Limb (tissue), 2 donors: ENCODE data around the gene TAS1R1.
"Not testable (repeated sequence)": the region's sequence is repeated elsewhere in the genome, so short reads cannot be mapped to it uniquely, and the experiment has no call there.

ENCODE experiments used
- DNase-seq, 2 donors: peaks; one replicate each; pipeline ENCODE4 v3.0.0-alpha.2; 2016; ENCODE audit errors: extremely low spot score in 2 of 2

The TAS1R1 gene

DNA sequence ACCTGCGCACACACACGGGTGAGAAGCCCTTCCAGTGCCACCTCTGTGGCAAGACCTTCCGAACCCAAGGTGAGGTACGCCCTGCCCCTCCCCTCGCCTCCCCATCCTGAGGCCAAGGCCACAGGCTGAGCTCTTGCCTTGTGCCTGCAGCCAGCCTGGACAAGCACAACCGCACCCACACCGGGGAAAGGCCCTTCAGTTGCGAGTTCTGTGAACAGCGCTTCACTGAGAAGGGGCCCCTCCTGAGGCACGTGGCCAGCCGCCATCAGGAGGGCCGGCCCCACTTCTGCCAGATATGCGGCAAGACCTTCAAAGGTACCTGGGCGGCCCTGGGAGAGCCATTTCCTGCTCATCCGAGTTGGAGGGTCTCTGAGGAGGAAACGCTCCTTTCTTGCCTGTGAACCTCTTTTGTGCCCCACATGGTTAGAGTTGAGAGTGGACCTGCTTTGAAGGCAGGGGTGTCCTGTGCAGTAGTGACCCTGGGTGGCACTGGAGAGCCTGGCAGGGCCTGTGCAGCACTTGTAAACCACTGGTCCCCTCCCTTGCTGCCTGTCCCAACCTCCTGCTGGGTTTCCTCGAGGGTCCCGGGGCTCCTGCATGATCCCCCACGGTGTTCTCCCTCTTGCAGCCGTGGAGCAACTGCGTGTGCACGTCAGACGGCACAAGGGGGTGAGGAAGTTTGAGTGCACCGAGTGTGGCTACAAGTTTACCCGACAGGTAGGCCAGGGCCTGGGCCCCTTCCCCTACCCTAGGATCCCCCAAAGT lies 33.2 kb downstream of the TAS1R1 start:
- peak in 1 of 2 donors; percentile 27 for DNase-seq

DNA sequence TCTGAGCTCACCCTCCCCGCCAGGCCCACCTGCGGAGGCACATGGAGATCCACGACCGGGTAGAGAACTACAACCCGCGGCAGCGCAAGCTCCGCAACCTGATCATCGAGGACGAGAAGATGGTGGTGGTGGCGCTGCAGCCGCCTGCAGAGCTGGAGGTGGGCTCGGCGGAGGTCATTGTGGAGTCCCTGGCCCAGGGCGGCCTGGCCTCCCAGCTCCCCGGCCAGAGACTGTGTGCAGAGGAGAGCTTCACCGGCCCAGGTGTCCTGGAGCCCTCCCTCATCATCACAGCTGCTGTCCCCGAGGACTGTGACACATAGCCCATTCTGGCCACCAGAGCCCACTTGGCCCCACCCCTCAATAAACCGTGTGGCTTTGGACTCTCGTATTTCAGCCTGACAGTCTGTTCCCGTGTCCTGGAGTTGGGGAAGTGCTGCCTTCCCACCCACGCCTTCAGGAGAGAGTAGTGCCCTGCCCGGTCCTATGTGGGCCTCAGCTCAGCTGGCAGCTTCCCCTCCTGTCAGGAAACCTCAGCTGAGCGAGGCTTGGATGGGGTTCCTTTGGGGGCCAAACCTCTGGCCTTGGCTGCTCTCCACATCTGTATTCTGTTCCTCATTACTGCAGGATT lies 33.9 kb downstream of the TAS1R1 start:
- DNase-seq: peak in 1 of 2 donors; percentile 30

DNA sequence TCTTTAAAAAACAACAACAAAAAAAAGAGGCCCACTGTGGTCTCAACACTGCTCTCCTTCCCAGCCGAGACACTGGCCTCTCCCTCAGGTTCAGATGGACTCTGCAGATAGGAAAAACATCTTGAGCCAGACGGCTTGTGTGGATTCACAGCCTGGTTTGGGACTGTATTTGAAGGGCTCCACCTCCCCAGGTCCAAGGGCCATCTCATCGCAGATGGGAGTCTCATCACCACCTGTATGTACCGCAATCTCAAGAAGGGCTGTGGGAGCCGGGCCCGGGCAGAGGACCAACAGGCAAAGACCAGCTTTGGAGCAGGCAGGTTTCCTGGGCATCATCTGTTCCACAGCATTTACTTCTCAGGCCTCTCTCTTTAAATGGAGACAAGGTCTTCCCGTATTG lies 34.9 kb downstream of the TAS1R1 start:
- no peak for DNase-seq

DNA sequence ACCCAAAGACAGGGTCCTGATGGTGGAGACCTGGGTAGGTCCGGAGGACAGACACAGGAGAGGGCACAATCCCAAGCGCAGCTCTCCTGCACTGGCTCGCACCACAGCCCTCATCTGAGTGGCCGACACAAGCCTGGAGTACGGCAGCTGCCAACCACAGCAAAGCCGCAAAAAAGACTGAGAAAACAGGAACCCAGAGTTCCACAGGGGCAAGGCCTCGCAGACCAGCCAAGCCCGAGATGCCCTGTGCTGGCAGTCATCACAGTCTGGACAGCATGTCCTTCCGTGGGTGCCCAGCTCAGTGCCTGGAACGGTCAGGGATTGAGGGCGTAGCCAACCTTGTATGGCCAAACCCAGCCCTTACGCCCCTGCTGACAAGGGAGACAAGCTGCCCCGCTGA lies 36.1 kb downstream of the TAS1R1 start:
- DNase-seq: no peak

DNA sequence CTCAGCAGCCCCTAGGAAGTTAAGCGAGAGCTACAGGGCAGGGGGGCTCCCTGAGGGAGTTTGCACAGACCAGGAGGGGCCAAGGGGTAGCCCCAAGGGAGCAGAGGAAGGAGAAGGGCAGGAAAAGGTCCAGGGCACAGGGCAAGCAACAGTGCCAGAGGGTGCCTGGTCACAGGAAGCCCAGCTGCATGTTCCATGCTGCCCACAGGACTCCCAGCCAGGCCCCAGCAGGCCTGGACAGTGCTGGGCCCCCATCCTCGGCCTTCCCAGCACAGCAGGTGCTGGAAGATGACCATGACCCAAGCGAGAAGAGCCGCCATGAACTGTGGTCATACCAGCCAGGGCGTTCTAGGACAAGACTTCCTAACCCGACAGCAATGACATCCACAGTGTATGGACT lies 36.5 kb downstream of the TAS1R1 start:
- DNase-seq: no peak

DNA sequence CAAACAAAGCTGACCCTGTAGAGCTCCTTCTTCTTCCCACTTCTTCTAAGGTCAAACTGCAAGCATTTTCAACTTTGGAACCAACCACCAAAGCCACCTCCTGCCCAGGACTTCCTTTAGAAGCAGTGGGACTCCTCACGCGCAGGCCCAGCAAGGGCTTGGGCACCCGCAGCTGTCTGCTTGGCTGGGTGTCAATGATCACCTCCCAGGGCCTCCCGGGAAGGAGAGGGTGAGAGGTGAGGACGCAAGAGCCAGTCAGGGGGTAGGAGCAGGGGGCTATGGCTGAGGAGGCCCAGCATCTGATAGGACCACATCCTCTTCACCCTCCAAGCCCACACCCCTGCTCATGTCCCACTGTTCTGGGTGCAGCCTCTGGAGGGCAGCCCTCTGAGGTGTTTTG lies 37.3 kb downstream of the TAS1R1 start:
- DNase-seq: peak in 1 of 2 donors; percentile 26

DNA sequence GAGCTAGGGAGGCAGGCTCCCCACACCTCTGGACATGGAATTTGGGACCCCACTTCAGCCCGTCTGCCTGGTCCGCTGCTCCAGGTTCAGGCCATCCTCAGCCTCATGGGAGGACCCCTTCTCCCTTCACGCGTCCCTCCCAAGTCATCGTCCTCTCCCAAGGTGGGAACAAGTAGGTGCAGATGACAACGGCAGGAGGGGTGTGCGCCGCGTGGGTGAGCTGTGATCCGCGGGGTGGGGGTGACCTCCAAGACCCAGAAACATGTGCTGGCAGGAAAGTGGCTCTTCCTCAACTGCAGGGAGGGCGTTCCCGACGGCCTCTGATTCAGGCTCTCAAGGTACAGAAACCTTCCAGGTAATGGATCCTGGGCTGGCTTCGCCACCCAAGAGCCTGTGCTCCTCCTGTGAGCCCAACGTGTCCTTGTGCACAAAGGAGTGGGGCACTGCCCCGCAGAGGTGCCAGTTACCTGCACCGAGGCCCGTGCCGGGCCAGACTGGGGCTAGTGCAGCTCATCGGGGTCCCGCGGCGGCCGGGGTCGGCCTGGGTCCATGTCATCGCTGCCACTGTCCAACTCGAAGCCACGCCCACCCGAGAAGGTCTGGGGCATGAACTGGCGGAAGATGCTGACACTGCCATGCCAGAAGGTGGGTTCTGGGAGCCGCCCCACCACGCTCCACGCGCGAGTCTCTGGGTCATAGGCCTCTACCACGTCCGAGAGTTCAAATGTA lies 37.9 kb downstream of the TAS1R1 start:
- peak in 1 of 2 donors; percentile 25 for DNase-seq

DNA sequence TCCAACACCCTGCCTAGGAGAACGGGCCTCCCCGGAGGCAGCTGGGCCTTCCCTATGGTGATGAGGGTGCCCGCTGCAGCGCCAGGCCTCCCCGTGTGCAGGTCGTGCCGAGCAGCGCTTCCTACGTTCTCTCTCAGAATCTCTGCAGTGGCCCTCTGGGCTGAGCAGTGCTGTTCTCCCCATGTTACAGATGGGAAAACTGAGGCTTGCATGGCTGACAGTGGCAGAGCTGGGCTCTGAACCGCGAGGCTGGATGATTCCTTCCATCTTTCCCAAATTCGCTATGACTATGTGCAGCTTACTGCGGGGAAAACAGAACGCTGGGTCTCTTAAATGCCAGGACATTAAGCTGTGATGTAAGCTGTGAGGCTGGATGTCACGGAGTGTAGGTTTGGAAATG lies 38.7 kb downstream of the TAS1R1 start:
- DNase-seq: no peak

DNA sequence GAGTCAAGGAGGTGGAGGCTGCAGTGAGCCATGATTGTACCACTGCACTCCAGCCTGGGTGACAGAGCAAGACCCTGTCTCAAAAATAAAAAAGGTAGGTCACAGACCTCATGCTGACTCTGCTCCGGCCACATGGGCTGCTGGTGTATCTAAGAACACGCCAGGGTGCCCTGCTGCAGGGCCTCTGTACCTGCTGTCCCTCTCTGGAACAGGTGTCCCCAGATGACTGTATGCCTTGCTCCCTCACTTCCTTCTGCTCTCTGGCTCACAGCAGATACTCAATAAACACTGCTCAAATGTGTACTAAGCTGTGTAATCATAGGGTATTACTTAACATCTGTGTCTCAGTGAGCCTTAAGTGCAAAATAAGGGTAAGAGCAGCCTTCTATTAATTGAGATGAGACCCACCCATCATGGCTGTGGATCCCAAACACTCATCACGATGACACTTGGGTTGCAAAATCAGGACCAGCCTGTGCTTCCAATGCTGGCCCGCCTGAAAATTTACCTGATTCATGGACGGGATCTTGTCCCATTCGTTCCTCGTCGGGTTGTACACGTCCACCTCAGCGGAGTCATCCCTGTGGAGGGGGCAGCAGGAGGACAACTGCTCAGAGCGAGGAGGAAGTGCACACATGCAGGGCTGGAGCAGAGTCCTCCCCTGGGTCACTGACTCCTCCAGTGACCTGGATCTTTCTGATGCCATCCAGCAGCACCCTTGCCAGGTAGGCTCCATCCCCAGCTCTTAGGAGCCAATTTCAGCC lies 40.1 kb downstream of the TAS1R1 start:
- no peak for DNase-seq

DNA sequence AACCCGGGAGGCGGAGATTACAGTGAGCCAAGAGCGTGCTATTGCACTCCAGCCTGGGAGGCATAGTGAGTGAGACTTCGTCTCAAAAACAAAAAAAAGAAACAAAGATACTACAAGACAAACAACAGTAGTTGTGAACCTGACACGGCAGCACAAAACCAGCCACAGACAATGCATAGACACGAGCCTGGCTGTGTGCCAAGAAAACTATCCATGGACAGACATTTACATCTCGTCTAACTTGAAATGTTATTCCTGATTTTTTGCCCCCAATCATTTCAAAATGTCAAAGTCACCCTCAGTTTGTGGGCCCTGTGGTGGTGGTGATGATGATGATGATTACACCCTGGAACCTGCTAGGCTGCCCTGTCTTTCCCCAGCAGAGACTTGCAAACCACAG lies 41.2 kb downstream of the TAS1R1 start:
- no peak for DNase-seq

DNA sequence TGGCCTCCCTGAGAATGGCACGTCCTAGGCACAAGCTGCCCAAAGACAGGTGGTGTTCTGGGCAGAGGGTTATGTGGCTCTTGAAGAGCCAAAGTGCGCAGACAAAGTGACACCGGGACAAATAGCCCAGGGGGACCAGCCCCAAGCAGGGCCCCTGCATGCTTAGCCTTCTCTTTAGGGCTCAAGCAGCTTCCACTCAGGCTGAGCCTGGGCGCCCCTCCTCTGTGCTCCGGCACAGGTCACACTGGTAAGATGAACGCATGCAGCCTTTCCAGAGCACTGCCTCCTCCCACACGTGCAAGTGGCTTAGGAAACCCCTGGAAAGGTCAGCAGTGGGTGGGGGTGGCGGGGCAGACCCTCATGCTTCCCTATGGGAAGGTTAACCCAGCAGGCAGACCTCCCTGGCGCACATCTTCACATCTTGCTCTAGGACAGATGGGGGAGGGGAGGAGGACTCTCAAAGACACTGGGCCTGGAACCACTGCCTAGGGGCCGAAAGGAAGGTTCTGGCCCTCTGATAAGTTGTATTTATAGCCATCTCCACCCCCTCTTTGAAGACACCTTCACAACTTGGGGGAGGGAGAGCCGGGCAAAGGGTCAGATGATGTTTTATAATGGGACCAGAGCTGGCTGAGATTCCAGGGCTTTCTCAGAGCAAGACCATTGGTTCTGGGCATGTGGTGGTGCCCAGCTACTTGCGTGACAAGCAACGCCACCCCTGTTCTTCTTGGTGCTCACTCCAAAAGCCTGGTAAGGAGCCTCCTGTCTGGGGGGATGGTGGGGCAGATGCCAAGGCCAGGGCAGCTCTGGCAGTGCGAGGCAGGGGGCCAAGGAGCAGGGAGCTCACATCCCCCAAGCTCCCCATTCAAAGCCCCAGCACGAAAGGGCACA lies 42.0 kb downstream of the TAS1R1 start:
- no peak for DNase-seq

DNA sequence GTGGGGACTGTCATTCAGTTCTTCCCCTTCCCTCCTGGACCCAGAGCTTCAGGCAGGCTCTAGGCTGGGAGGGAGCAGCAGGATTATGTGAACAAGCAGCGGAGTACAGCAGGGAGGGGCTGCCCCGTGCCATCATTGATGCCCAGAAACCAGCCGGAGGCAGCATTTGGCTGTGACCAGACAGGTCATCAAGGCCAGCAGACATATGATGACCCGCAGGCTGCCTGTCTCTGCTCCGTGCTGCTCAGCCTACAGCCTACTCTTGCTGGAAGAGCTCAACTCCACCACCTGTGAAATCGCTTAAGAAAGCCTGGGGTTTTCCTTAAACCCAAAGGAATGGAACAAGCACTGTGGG lies 42.6 kb downstream of the TAS1R1 start:
- DNase-seq: no peak

DNA sequence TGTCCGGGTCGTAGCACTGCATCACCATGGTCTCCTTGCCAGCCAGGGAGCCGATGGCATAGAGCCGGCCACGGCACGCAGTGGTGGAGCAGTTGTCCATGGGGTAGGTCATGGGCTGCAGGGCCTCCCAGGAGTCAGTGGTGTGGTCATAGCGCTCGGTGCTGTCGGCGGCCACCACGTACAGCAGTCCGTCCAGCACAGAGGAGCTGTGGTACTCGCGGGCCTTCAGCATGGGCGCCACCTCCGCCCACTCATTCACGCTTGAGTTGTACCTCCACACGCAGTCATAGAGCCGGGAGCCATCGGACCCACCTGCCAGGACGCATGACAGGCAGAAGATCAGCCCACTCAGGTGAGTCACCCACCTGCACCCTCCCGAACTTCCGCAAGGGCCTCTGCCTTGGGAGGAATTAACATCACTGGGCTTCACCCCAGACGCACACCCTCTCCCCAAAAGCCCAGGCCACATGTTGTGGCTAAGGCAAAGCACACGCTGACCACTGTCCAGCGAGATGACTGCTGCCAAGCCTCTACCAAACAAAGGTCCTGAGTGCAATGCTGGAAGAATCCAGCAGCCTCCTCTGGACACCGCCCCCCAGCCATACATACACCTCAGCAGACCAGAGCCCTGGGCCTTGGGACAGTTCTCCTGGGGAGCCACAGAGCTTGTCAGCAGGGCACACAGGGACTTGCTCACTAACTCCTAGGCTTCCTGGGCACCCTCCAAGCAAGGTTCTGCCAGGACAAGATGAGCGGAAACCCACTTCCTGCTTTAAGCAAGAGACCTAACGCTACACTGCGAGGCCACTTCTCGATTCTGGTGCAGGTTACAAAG lies 44.3 kb downstream of the TAS1R1 start:
- no peak for DNase-seq

DNA sequence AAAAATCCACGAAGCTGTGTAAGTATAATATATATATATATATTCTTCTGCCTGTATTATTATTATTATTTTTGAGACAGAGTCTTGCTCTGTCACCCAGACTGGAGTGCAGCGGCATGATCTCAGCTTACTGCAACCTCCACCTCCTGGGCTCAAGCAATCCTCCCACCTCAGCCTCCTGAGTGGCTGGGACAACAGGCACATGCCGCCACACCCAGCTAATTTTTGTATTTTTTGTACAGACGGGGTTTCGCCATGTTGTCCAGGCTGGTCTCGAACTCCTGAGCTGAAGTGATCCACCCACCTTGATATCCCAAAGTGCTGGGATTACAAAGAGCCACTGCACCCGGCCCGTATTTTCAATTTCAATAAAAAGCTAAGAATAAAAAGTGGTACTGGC lies 44.9 kb downstream of the TAS1R1 start:
- DNase-seq: not testable (repeated sequence)

DNA sequence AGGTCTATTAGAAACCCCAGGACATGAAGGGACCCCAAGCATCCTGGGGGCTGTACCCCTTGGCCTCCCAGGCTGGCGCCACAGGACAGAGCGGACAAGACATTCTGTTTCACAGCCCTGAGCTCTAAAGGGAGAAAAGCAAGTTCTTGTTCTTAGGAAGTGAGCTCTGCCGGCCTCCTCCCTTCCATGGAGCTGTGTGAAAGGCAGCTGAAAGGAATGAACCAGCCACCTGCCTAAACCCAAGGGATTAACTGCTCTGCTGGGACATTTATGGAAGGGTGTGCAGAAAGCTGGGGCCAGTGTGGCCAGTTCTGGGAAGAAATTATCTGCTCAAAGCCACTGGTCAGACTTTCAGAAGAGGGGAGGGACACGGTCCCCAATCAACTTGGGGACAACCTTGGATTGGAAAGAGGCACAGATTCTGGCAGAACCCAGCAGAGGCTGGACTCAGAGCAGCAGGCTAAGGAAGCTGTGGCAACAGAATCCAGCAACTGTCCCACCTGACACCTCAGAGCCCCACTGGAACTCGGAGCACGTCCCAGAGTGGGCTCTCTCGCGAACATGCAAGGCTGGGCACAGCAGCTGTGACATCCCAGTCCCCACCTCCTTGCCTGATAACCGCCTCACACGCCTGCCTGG lies 45.4 kb downstream of the TAS1R1 start:
- no peak for DNase-seq

DNA sequence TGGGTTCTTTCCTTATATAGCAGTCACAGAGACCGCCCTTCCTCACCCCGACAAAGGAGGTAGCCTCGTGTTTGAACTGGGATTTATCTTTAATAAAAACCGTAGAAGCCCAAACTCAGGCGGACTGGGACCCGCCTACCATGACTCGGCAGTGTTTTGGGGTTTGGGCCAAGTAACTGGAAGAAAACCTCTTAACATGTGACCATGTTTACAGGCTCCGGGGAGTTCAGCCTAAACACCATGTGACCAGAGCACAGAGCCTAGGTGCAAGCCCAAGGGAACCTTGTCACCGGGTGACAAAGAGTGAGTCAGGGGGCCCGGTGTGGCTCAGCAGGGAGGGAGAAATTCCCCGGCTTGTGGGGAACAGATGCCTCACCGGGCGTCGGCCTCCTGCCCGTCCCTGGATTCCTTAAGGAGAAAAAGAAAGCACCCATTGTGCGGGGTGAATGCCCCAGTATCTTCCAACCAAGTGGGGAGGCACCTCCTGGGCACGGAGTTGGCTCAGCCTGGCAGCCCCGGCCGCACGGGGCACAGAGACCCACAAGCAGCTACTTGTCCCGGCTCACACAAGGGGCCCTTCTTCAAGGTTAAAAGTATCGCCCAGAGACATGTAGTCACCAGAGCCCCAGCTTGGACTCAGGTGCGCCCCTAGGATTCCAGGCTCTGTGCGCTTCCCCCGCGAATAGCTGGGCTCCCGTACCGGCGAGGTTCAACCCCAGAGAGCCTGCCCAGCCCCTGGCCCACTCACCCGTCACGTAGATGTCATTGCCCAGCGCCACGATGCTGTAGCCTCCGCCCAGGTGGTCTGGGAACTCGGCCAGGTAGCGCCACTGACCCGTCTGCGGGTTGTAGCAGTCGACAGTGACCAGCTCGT lies 46.2 kb downstream of the TAS1R1 start:
- DNase-seq: peak in 1 of 2 donors; percentile 69

DNA sequence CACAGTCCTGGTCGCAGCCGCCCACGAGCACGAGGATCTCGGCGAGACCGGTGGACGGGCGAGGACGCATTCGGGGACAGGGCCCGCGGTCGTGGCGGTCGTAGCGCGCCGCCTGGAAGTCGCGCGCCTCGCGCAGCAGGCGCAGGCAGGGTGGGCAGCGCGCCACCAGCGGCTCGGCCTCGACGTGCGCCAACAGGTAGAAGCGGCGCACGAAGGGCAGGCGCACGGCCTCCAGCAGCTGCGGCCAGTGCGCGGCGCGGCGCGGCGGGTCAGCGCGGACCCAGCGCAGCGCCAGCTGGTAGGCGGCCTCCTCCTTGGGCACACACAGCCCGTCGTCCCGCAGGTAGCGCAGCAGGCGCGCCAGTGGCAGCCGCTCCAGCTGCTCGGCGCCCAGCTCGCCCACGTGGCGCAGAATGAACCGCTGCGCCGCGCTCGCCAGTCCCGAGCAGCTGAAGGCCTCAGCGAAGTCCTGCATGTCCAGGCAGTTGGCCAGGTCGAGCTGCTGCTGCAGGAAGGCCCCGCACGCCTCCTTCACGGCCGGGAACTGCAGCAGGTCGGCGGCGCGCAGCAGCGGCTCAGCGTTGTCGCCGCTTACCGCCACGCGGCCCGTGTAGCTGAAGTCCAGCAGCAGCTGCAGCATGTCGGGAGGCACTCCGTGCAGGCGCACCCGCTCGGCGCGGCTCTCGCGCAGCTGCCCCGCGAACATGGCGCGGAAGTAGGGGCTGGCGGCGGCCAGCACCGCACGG lies 47.0 kb downstream of the TAS1R1 start:
- DNase-seq: no peak
